HG03575 (cell line): ENCODE data around the gene C15orf62.

ENCODE experiments used
- ATAC-seq: cut with Tn5 transposase; IDR thresholded peaks from one replicate; pipeline ENCODE4 v1.9.1; 2021; ENCODE audit not compliant: unreplicated experiment, insufficient number of reproducible peaks, low FRiP score; ENCODE audit errors: extremely low read depth

C15orf62 gene

GRCh38 chr15:40769274-40770146 is at the start of gene C15orf62:
Gene C15orf62 (plus strand): TSS chr15:40769980. CDS start chr15:40770496, 516 bp downstream.
- no peak for ATAC-seq

GRCh38 chr15:40721701-40722100 is 48.1 kb upstream of the C15orf62 start:
- ATAC-seq, result no peak

- ATAC-seq, result no peak
These were observed 47.4 kb upstream of the C15orf62 start for GRCh38 chr15:40722354-40722753.

GRCh38 chr15:40722934-40723333 is 46.8 kb upstream of the C15orf62 start:
- ATAC-seq, result no peak

GRCh38 chr15:40723919-40724318 is 45.9 kb upstream of the C15orf62 start:
- ATAC-seq, result no peak

GRCh38 chr15:40731034-40731433 is 38.7 kb upstream of the C15orf62 start:
- ATAC-seq, result no peak

- ATAC-seq, result no peak
These were observed 33.2 kb upstream of the C15orf62 start for GRCh38 chr15:40736575-40736974.

- no peak for ATAC-seq
These were observed 32.7 kb upstream of the C15orf62 start for GRCh38 chr15:40737048-40737447.

- no peak for ATAC-seq
These were observed 30.7 kb upstream of the C15orf62 start for GRCh38 chr15:40739047-40739446.

GRCh38 chr15:40739854-40740253 is 29.9 kb upstream of the C15orf62 start:
- no peak for ATAC-seq

GRCh38 chr15:40743485-40743901 is 26.3 kb upstream of the C15orf62 start:
- no peak for ATAC-seq

- no peak for ATAC-seq
These were observed 25.6 kb upstream of the C15orf62 start for GRCh38 chr15:40743921-40744814.

- no peak for ATAC-seq
These were observed 25.0 kb upstream of the C15orf62 start for GRCh38 chr15:40744815-40745152.

GRCh38 chr15:40746916-40747418 is 22.8 kb upstream of the C15orf62 start:
- ATAC-seq, result no peak

- ATAC-seq, result no peak
These were observed 21.8 kb upstream of the C15orf62 start for GRCh38 chr15:40747685-40748631.

- no peak for ATAC-seq
These were observed 20.6 kb upstream of the C15orf62 start for GRCh38 chr15:40749151-40749630.

GRCh38 chr15:40750885-40751284 is 18.9 kb upstream of the C15orf62 start:
- ATAC-seq, result no peak

GRCh38 chr15:40751745-40752144 is 18.0 kb upstream of the C15orf62 start:
- ATAC-seq, result no peak

- ATAC-seq, result no peak
These were observed 15.3 kb upstream of the C15orf62 start for GRCh38 chr15:40754574-40754882.
